ENCODE measurements around the gene PLEK.

Gene PLEK

GRCh38 chr2:68436270-68436669, 71.2 kb downstream of the PLEK start:
- CTCF ChIA-PET, result interaction anchor here (0.6 to 1.2 kb wide), 2 partner anchors 52 to 313 kb away, joined by 3 read pairs; no protein-coding TSS in a partner anchor
- Histone ChIP-seq H3K36me3 (ENCODE audit: control insufficient read depth in 2 of 2, insufficient read depth in 1 of 2, low read length in 2 of 2) (no peaks in the 10 kb centered on the region), H3K9me3 (ENCODE audit: control insufficient read depth, insufficient read depth, low read depth, low read length) (no peaks in the 10 kb centered on the region), H3K4me3 (ENCODE audit: low read depth, low read length) (no peak overlapping the region), H3K4me1 (ENCODE audit: control insufficient read depth, insufficient read depth, low read length) (peaks cover under 1% of the 10 kb centered on the region; the same call in 1 of the 2 replicates), H3K27ac (ENCODE audit: extremely low read depth, low read depth, low read length) (no peak overlapping the region)
- POLR2A ChIA-PET, result no interaction called here
- TF ChIP-seq ZNF239 (tag by site-specific recombination; IDR thresholded peaks at IDR 0.05) (no peak), ZNF548 (tag by site-specific recombination; IDR thresholded peaks at IDR 0.05) (no peak), ZNF404 (tag by site-specific recombination; IDR thresholded peaks at IDR 0.05) (no peak), ZFHX2 (tag by site-specific recombination; conservative IDR thresholded peaks at IDR 0.05) (no peak), ZNF169 (tag by site-specific recombination; IDR thresholded peaks at IDR 0.05) (no peak), ZNF174 (tag by site-specific recombination; IDR thresholded peaks at IDR 0.05) (no peak), ZNF2 (tag by site-specific recombination; IDR thresholded peaks at IDR 0.05) (no peak), ZBTB21 (tag by site-specific recombination; IDR thresholded peaks at IDR 0.05) (no peak), ZNF488 (tag by site-specific recombination; IDR thresholded peaks at IDR 0.05) (no peak), KLF16 (tag by site-specific recombination; IDR thresholded peaks at IDR 0.05) (no peak), ZNF585B (tag by site-specific recombination; IDR thresholded peaks at IDR 0.05) (no peak), HOXD13 (CRISPR knock-in tag; IDR thresholded peaks at IDR 0.05; ENCODE audit: borderline replicate concordance) (no peak), ZNF18 (tag by site-specific recombination; IDR thresholded peaks at IDR 0.05) (no peak), ZBTB6 (tag by site-specific recombination; IDR thresholded peaks at IDR 0.05) (no peak), ZNF274 (IDR thresholded peaks at IDR 0.05; ENCODE audit: low read length) (no peak), ZNF274 (tag by site-specific recombination; IDR thresholded peaks at IDR 0.05; ENCODE audit: borderline replicate concordance) (no peak), ZNF521 (tag by site-specific recombination; IDR thresholded peaks at IDR 0.05) (no peak), ZNF16 (tag by site-specific recombination; IDR thresholded peaks at IDR 0.05; ENCODE audit: low read depth) (no peak)

GRCh38 chr2:68438455-68439303, 73.6 kb downstream of the PLEK start:
- H3K9me3 ChIP-seq (ENCODE audit: control insufficient read depth, insufficient read depth, low read depth, low read length), result no peaks in the 10 kb centered on the region
- no peaks in the 10 kb centered on the region for H3K36me3 ChIP-seq (ENCODE audit: control insufficient read depth in 2 of 2, insufficient read depth in 1 of 2, low read length in 2 of 2)
- H3K4me3 ChIP-seq (ENCODE audit: low read depth, low read length), result no peak overlapping the region
- CTCF ChIA-PET, result interaction anchor here (0.7 to 3.6 kb wide), 2 partner anchors 78 to 550 kb away, joined by 3 to 18 read pairs; no protein-coding TSS in a partner anchor
- H3K4me1 ChIP-seq (ENCODE audit: control insufficient read depth, insufficient read depth, low read length), result peaks cover 2% of the 10 kb centered on the region; the same call in 1 of the 2 replicates
- no peak overlapping the region for H3K27ac ChIP-seq (ENCODE audit: extremely low read depth, low read depth, low read length)
- POLR2A ChIA-PET, result no interaction called here
- TF ChIP-seq, protein P1, sequence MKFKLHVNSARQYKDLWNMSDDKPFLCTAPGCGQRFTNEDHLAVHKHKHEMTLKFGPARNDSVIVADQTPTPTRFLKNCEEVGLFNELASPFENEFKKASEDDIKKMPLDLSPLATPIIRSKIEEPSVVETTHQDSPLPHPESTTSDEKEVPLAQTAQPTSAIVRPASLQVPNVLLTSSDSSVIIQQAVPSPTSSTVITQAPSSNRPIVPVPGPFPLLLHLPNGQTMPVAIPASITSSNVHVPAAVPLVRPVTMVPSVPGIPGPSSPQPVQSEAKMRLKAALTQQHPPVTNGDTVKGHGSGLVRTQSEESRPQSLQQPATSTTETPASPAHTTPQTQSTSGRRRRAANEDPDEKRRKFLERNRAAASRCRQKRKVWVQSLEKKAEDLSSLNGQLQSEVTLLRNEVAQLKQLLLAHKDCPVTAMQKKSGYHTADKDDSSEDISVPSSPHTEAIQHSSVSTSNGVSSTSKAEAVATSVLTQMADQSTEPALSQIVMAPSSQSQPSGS (tag by site-specific recombination; IDR thresholded peaks at IDR 0.05; ENCODE audit: low read depth), result no peak
- no peak for TF ChIP-seq ZNF792 (tag by site-specific recombination; IDR thresholded peaks at IDR 0.05)
- TF ChIP-seq ZNF660 (tag by site-specific recombination; IDR thresholded peaks at IDR 0.05), result no peak
- TF ChIP-seq, protein P2, sequence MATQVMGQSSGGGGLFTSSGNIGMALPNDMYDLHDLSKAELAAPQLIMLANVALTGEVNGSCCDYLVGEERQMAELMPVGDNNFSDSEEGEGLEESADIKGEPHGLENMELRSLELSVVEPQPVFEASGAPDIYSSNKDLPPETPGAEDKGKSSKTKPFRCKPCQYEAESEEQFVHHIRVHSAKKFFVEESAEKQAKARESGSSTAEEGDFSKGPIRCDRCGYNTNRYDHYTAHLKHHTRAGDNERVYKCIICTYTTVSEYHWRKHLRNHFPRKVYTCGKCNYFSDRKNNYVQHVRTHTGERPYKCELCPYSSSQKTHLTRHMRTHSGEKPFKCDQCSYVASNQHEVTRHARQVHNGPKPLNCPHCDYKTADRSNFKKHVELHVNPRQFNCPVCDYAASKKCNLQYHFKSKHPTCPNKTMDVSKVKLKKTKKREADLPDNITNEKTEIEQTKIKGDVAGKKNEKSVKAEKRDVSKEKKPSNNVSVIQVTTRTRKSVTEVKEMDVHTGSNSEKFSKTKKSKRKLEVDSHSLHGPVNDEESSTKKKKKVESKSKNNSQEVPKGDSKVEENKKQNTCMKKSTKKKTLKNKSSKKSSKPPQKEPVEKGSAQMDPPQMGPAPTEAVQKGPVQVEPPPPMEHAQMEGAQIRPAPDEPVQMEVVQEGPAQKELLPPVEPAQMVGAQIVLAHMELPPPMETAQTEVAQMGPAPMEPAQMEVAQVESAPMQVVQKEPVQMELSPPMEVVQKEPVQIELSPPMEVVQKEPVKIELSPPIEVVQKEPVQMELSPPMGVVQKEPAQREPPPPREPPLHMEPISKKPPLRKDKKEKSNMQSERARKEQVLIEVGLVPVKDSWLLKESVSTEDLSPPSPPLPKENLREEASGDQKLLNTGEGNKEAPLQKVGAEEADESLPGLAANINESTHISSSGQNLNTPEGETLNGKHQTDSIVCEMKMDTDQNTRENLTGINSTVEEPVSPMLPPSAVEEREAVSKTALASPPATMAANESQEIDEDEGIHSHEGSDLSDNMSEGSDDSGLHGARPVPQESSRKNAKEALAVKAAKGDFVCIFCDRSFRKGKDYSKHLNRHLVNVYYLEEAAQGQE (tag by site-specific recombination; IDR thresholded peaks at IDR 0.05), result no peak
- no peak for TF ChIP-seq ZNF214 (tag by site-specific recombination; IDR thresholded peaks at IDR 0.05; ENCODE audit: borderline replicate concordance)
- TF ChIP-seq GFI1B (tag by site-specific recombination; IDR thresholded peaks at IDR 0.05), result no peak
- TF ChIP-seq ZNF202 (tag by site-specific recombination; IDR thresholded peaks at IDR 0.05; ENCODE audit: borderline replicate concordance), result no peak
- TF ChIP-seq ZBTB20 (tag by site-specific recombination; IDR thresholded peaks at IDR 0.05), result no peak
- TF ChIP-seq ZFP69B (tag by site-specific recombination; IDR thresholded peaks at IDR 0.05), result no peak
- no peak for TF ChIP-seq ZNF768 (tag by site-specific recombination; IDR thresholded peaks at IDR 0.05)

Data from HEK293 (cell line).